GM19463 (cell line): ENCODE data around the gene FOXL2NB.
A peak's percentile ranks its signal among the peaks of the same experiment; 100 is the strongest.

Source experiments
- ATAC-seq: cut with Tn5 transposase; IDR thresholded peaks from one replicate; pipeline ENCODE4 v1.9.1; 2021; ENCODE audit warnings: mild to moderate bottlenecking, moderate library complexity; ENCODE audit not compliant: unreplicated experiment

FOXL2NB gene

GRCh38 chr3:138928727-138929372 is 18.2 kb upstream of the FOXL2NB start:
- ATAC-seq: no peak

DNA sequence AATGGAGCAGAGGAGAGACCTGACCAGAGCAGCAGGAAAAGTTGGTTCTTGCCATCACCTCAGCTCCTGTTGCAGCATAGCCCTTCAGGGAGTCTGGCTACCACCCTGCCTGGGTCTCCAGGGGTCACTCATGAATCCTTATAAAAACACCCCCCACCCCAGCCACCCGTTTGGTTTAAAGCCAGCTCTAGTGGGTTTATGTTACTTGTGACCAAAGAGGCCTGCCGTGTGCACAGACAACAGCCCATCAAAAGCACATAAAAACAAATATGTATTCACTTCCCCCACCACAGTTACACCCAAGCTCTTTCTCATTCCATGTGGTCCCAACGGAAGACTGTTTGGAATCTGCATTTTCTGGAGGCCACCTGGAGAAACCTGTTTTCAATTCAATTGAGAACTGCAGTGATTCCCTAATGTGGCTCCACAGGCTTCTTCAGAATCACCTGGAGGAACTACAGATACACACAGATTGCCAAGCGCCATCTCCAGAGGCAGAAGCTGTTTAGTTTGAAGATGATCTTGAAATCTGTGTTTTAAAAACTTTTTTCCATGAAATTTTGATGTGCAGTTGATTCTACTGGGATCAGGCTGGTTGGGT is 13.8 kb upstream of the FOXL2NB start:
- ATAC-seq: no peak

- no peak for ATAC-seq
These were observed 12.9 kb upstream of the FOXL2NB start for GRCh38 chr3:138933981-138934691.

DNA sequence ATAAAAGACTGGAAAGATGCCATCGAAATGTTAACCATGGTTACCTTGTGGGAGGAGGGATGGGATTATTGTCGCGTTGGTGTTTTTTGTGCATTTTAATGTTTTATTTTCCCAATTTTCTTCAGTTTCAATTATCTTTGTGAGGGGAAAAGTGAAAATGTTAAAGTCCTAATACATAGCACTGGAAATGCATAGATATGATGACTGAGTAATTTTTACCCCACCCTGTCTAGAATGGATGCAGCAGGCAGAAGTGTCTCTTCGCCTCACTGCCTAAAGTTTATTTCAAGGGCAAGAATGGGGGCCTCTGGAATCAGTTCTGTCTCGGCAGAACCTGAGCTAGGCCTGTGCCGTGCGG is 11.5 kb upstream of the FOXL2NB start:
- ATAC-seq: no peak

DNA sequence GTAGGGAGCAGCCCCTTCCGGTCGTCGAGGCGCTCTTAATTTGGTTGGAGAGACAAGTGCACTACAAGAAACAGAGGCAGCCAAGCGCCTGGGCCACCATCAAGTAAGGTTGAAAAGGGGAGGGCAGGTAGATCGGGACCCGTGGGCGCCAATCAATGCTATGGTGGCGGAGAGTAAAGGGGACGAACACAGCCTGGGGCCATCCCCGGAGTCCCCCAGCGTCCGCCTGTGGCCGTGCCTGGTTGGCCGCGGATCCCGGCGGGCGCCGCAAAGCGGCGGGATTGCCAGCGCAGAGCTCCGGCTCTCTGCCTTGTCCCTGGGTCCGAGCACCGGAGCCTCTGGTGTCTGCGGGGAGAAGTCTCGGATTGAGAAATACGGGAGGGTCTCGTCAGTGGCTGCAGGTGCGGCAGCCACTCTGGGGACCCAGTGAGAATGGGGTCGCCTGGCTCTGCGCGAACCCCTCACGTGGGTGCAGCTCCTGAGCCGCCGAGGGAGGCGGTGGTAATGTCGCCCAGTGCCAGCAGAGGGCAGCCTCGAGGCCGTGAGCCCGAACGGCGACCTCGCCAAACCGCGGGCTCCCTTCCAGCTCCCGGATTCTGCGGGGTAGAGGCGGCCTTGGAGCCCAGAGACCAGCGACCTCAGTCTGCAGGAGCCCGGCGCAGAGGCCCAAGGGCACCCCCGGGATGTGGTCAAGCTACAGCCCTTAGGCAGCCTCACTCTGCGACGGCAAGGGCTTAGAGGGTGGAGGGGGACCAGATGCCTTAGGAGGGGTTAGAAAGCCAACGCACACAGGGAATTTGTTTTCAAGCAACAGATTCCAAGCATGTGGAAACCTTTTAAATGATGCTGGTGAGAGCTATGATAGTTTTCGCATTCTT is 10.9 kb upstream of the FOXL2NB start:
- peak; percentile 74 for ATAC-seq

DNA sequence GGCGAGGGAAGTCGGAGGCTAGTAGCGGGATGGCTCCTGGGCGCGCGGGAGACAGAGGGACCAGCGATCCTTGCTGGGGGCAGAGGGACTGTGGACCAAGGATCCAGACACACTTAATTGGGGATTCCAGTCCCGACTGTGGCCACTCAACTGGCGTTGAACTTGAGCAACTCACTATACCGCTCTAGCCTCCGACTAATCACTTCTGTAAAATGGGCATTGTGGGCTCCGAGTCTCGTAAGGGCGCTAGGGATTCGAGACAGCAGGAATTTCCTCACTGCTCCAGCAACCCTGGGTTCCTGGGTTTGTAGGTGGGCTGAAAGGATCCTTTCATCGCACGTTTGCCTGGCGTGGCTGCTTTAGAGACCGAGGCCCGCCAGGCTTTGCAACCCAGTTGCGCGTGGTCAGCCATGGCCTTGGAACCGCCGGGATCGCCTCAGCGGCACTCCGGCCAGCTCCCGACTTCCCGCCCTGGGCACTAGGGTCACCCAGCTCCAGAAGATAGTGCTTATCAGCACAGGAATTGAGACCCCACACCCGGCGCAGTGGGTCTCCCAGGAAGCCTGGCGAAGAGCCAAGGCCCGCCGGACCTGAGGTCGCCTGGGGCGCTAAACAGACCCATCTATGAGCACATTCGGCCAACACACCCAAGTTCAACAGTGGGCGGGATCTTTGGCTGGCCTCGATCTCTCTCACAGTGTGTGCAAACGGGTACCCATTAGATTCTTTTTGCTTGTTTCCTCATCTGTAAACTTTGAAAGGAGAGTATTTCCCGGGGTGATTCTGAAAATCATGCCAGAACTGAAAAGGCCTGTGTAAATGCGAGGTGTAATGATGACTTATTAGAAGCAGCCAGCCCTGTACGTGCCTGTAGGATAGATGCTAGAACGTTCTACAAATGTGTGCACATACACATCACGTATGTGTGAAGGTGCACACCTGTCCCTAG is 10.0 kb upstream of the FOXL2NB start:
- no peak for ATAC-seq

DNA sequence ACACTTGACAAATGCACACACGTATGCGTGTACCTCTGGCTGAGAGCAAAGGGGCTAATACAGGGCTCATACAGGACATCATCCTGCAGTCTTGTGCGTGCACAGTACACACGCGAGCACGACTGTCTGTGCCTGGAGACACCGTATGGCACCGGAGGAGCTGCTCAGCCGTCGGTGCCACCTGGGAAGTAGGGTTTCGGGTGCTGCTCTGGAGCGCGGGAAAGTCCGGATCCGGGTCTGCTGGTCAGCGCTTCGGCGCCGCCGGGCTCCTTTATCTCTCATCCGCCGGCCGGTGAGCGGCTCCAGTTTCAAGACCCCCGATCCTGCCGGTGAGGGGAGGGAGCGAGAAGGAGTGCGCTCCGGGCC is 9.3 kb upstream of the FOXL2NB start:
- no peak for ATAC-seq

DNA sequence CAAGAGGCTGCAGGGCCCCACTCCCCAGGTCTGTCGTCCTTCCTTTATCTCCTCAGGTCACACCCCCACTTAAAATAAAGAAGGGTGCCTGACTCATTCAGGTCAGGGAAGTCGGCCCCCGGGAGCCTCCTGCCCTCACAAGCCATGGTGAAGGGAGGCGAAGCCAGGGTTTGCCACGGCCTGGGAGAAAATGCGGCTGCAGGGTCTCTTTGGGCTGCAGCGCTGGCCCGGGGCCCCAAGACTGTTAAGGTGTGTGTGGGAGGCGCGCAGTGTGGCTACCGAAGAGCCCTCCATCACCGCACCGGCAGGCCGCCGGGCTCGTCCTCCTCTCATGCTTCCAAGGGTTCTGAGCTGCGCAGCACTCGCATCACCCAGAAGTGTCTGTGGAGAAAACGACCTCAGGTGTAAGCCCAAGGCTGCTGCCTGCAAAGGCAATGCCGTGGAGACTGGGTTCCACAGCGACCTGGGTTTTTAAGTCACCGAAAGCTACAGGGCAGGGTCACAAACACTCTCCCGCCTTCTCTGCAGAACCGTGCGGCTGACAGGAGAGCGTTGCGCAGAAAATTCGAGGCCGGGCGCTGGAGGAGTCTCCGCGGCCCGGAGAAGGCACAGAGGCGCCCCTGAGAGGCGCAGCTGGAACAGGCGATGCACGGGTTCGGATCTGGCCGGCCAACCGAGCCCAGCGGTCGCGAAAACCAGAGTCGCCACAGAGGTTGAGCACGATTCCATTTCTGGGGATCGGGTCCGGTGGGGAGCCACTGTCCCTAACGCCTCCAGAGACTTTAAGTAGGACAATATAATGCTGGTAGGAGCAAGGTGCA is 8.8 kb upstream of the FOXL2NB start:
- no peak for ATAC-seq

DNA sequence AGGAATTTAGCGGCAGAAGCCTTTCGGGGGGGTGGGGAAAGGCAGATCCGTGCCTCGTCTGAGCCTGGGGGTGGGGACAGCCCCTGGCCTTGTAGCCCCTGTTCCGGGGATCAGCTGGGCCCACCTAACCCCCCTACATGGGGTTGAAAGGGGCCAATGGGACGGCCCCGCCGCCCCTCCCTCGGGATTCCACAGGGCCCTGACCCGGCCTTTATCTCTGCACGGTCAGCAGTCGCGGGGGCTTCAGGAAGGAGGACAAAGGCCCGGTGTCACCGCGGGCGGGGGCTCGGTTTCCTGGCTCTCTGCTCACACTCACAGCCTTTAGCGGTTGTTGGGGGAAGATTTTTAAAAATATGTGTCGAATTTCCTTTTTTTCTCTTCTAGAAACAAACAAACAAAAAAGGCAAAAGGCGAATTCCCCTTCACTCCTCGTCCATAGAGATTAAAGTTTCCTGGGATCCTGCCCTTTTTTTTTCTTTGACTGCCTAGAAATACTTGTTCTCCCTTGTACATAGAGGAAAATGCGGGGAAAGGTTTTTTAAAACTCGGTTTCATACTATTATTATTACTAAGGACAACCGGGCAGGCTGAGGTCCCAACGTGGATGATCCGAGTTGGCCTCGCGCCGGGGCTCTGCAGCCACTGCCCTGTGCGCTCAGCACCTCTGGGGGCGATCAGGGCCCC is 8.0 kb upstream of the FOXL2NB start:
- no peak for ATAC-seq

DNA sequence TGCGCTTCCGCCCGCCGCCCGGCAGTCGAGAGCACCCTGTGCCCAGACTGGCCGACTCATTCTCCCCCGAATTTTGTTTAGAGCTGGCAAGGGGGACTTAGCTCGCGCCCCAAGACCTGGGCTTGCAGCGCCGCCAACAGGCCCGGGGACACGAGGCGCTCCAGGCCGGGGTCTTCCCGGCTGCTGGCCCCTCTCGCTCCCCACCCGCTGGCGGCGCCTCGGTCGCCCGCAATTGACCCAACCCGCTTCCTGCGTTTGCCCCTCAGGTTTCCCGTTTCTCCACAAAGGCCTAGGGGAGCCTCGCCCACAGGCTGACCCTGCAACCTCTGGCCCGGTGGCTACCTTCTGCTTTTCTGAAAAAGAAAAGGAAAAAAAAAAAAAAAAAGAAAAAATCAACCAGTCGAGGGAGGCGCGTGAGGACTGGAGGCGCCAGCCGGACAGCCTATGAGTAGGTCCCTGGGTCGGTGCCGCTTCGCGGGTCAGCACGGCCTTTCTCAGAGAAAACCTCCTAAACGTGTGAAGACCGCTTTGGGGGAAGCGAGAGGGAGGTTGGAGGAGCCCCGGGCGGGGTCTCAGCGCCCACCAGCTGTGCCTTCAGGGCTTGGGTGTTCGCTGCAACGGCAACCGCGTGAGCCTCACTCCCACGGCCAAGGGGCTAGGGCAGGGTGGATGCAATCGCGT is 7.3 kb upstream of the FOXL2NB start:
- no peak for ATAC-seq

GRCh38 chr3:138940446-138940845 is 6.6 kb upstream of the FOXL2NB start:
- ATAC-seq: no peak

DNA sequence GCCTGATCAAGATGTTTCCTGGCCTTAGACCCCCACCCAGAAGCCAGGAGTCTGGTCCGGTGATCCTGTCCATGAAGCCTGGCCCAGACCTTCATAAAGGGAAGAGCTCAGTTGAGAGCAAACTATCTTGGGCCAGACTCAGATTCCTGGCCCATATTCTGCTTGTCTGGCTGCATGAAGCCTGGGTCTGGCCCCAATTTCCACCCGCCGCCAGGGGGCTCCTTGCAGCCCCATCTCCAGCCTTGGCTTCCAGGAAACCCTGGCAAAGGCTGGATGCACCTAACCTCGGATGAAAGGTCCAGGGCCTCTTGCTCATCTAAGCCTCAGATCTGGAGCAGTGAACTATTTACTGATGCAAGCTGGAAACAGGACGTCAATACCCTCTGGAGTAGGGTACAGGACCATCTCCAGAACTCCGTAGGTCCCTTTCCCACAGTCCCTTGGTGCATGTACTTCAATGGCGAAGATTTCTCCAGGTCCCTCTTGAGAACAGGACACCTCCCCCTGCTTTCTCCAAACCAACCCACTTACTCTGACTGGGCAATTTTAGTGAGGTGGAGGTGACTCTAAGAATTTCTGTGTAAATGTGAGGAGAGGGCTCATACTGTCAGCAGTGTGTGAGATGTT is 5.6 kb upstream of the FOXL2NB start:
- no peak for ATAC-seq

DNA sequence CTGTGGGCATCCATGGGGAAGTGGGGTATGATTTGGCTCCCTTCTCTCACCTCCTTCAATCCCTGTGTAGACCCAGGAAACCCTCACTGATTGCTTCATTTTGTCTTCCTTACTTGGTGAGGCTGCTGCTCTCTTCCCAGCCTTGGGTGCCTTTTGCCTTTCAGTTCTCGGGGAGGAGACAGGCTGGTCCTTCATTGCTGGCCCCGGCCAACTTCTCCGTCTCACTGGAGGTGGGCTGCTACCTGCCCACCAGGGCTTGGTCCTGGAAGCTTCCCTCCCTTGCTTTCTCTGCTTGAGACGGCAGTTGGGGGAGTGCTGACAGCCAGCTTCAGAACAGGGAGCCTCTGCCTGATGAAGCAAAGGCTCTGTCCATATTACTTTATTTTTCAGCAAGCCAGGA is 4.7 kb upstream of the FOXL2NB start:
- ATAC-seq: no peak

DNA sequence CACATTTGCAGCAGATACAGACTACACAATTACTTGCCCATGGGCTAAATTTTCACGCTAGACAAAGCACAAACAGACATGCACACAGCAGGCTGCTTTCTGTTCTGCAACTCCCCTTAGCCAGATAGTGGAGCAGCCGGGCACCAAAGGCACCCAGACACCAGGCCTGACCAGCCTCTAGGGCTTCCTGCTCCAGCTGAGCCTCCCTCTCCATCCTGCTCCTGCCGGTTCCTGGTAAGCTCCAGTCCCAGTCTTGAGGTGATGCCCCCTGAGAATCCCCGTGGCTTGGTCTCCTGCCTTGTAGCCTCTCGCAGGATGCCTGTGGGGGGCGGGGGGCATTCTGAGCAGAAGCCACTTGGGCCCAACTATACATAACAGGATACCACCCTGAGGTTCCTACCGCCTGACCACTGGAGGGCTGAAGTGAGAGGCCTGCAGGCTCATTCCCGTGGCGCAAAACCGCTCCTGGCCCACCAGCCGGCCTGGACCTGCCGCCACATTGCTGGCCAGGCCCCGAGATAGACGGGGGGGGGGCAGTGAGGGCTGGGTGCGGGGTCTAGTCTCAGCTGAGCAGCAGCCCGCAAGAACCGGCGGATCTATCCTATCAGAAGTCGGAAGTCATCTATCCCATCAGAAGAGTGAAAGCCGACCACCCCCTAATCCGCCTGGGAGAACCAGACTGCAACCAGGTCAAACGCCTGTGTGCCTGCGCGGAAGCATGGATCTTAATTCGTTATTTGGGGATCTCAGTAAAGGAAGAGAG is 4.0 kb upstream of the FOXL2NB start:
- ATAC-seq: no peak

DNA sequence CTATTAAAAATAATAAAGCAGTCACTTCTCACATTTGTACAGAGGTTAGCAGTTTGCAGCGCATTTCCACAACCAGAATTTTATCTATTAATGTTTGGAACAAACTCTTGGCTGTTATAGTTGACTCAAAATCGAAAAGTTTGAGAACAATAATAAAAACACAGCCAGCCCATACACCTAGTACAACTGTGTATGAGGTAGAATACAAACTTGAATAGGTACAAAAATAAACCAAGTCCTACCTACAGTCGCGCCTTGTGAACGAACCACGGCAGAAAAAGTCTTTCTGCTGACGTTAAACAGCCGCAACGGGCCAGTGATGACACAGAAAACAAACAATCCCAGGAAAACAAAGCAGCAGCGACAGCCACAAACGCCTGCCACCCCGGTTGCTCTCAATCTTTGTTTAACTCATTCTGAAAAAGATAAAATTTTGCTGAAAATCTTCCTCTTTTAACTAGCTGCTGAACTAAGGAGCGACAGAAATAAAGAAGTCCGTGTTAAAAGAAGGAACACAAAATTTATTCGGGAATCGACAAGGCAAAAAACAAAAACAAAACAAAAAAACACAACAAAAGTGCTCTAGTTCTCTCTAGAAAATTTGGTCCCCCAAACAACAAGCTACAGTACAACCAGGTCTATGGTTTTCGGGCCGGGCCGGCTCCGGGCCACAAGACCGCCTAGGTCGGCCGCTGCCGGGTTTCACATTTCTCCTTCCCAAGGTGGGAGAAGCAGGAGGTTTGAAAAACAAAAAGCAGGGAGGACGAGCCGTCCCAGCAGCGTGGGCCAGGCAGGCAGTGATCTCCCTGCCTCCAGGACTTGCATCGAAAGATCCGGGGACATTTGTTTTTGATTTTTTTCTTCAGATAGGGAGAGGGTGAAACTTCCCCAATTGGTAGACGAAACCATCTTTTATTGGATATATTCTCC is 3.0 kb upstream of the FOXL2NB start:
- no peak for ATAC-seq

DNA sequence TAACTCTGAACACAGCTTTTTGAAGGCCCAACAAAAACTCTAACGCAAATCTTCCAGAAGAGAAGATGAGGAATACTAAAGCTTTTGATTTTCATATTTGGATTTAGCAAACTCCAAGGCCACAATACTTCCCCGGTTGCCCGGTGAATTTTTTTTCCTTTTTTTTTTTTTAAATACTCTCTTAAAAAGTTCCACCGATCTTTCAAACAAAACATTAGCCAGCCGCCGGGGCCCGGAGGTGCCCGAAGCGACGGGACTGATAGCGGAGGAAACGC is 2.4 kb upstream of the FOXL2NB start:
- no peak for ATAC-seq
